ENCODE results near the gene BTBD3.

The BTBD3 gene

GRCh38 chr20:11965602-11966001 lies 47.9 kb downstream of the BTBD3 start:
- DNase-seq (ENCODE audit: low read depth in 2 of 2, low spot score in 1 of 2) = no peak

DNA sequence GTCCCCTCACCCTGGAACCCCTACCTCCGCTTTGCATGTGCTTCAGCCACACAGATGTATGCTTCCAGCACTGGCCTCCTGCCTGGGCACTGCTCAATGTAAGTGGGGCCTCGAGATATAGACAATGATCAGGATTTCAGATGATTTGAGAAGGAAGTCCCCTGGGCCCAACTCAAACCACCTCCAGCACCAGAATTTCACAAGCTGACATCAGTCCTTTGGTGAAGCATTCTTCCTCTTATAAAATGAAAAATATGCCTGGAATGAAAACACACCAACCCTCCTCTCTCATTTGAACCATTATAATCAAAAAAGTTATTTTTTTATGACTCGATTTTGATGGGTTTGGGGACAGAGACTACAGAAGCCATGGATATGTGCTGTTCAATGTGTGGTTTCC lies 48.5 kb downstream of the BTBD3 start:
- DNase-seq (ENCODE audit: low read depth in 2 of 2, low spot score in 1 of 2) = no peak

- no peak for DNase-seq (ENCODE audit: low read depth in 2 of 2, low spot score in 1 of 2)
These were observed 52.6 kb downstream of the BTBD3 start for GRCh38 chr20:11970243-11970836.

GRCh38 chr20:11972478-11972877 lies 54.8 kb downstream of the BTBD3 start:
- DNase-seq (ENCODE audit: low read depth in 2 of 2, low spot score in 1 of 2) = no peak
